GM21619 (cell line): ENCODE results near the gene CRYGN.

Experiments
- ATAC-seq: cut with Tn5 transposase; IDR thresholded peaks from one replicate; pipeline ENCODE4 v1.9.1; 2021; ENCODE audit not compliant: unreplicated experiment

CRYGN gene

DNA sequence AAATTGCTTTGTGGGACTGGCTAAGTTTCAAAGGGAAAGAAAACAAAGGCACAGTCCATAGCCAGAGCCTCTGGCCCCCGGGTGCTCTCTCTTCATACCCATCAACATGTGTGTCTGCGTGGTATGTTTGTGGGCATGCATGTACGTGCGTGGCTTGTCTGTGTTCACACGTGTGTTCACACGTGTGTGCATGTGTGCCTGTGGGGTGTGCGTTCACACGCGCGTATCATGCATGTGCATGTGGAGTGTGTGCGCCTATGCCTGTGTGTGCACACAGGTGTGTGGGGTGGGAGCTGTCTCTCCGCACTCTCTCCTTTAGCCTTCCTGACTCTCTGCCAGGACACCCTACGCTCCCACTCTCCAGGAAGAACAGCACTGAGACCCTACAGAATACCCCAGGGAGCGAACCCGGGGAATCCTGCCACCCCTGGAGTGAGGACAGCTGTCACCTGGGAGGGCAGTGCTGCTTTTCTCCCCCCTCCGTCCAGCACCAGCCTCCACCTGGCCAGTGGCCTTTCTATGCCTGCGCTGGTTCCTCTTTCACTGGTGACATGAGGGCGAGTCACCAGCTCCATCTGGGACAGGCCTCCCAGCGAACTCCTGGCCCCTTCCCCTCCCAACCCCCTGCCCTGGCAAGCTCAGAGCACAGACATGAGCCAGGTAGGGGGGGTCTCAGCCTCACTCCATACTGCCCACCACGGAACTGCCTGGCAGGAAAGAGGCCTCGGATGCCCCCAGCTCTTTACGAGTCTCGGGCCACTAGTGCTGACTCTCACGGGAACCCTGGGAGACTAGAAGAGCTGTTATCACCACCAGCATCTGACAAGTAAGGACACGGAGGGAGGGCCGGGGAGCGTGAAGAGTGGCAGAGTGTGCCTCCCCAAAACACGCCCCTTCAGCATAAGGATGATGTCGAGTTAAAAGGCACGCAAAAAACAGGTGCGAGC, 46.6 kb downstream of the CRYGN start:
- ATAC-seq = no peak

DNA sequence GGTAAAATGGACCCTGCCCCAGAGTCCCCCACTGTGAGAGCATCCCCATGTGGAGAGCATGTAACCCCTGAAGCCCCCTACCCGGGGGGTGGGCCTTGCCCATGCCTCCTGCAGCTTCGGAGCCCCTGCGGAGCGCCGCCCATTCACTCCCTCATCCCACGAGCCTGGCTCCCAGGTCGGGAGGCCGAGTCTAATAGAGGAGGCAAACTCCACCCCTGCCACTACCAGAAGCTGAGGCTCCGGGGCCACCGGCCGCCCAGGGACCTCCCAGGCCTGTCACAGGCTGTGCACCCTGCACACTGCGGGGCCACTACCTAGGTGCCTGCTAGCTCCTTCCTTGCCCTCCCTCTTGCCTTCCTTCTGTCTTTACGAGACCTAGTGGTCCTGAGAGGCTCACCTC, 47.5 kb downstream of the CRYGN start:
- no peak for ATAC-seq

DNA sequence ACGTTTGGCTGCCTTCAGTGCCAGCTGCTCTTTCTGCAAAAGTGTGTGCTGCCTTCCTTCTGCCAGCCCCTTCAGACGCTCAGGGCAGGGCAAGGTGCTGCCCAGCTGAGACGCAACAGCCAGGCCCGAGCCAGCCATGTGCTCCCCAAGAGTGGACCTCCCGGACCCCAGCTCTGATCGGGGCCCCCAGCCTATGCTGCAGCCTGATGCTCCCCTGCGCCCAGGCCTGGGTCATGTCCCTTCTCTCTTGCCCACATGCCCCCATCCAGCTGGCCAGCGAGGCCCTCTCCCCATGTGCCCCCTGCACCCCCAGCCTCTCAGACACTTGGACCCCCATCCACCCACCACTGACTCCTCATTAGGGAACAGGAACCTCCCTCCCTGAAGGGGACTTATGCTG, 47.9 kb downstream of the CRYGN start:
- no peak for ATAC-seq

DNA sequence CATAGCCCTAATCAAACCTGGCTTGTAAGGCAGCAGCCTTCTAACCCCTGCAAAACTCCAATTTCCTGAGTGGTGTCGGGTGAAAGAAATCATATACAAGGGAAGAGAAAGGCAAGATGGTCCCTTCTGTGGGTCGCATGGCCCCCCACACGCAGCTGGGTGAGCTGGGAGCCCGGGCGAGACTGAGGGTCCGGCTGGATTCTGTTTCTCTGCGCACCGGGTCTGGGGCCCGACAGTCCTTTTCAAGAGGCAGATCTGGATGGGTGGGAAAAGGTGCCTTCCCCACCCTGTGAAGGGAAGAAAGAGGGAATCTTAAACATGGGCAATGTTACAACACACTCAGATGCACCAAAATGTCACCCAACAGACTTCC, 48.6 kb downstream of the CRYGN start:
- no peak for ATAC-seq

DNA sequence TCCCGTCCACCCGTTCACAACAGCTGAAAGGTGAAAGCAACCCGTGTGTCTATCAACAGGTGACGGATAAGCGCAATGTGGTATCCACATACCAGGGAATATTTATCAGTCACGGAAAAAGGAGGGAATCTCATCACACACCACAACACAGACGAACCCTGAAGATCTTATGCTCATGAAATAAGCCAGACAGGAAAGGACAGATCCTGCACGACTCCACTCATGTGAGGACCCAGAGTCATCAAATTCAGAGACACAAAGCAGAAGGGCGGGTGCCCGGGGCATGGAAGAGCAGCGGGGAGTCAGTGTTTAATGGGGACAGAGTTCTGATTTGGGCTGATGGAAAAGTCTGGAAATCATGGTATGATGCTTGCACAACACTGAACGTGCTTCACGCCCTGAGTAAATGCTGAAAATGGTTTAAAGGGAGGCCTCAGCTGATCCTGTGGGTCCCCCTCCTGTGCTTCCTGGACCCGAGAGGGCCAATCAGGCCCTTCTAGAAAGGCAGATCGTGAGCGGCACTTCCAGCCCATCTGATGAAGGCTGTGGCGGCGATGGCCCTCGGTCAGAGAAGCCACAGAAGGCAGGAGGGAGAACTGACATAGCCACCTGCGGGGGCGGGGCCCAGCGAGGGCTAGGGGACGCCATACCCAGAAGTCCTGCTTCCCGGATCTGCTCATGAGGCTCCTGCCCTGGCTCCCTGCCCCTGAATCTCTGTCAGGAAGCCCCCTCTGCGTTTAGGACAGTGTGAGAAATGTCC, 49.2 kb downstream of the CRYGN start:
- ATAC-seq = no peak

DNA sequence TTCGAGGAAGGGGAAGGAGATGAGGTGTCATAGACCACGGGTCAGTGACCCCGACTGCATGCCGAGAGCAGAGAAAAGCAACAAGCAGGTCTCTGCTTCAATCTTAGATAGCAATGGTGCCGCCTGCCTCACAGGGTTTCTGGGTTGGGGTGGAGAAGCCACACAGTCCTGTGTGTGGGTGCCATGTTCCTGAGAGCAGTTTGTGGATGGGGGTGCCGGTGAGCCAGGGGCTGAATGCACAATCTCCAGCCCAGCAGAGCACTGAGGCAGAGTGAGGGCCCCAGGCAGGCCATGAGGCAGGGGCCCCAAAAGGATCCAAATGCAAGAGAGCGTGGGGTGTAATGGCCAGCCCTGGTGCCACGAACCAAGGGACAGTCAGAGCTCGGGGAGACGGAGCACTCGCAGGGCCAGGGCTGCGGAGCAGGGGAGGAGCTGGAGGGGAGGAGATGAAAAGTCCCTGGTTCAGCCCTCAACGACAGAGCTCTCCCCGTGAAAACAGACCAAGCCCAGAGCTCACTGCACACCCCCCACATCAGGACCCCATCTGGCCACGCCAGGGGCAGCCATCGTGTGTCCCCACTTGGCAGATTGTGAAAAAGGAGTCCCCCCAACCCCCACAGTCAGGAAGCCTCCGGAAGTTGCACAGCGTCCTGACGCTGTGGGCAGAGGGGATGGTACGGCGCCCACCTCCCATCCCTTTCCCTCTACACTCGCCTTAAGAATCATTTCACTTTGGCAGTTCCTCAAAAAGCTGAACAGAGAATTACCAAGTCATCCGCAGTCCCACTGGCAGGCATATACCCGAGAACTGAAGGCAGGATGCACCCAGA, 50.0 kb downstream of the CRYGN start:
- no peak for ATAC-seq

DNA sequence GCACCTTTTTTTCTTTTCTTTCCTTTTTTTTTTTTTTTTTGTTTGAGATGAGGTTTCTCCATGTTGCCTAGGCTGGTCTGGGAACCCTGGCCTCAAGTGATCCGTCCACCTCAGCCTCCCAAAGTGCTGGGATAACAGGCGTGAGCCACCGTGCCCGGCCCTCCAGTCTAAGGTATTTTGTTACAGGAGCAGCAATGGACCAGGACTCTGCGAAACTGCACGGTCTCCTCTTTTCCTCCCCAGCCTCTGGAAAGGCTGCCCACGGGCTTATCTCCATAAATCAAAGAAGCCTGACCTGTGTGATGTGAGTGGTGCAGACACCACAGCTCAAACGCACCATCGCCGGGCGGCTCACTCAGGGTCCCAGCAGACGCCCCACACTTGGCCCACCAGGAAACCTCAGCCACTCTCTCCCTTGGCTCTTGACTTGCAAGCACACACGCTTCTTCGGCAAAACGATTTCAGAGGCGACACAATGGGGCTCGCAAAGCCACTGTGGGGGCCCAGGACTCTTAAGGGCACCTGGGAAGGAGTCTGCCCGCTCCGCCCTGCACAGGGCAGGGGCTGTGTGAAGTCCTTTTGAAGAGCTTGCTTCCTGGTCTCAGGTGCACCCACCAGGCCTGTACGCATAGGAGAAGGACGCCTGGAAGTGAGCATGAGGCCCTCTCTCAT, 50.7 kb downstream of the CRYGN start:
- no peak for ATAC-seq

DNA sequence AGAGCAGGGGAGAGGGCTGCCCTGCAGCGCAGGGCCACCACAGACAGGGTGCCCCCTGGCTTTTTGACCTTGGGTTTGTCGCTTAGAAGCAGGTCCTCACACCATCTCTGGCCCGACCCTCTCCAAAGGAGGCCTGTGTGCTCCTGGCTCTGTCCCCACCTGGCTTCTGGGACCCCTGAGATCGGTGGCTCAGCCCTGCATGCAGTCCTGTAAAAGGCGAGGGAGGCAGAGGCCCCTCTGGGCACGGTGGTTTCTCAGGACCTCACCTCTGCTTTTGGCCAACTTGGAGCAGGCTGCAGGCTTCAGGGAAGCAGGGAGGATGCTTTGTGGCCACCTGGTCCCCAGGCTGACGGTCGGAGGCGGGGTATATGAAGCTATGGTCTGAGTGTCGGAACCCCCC, 51.5 kb downstream of the CRYGN start:
- ATAC-seq = no peak

DNA sequence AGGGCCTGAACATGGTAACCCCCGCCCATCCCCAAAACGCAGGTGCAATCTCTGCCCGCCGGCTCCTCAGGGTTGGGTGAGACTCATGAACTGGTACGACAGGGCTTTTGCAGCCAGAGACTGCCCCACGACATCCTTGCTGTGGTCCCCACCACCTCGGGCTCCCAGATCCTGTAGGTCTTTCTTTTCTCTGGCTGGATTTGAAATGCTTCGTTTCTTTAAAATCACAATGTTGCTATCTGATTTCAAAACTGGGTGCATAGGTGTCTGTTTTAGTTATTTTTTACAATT, 52.0 kb downstream of the CRYGN start:
- ATAC-seq = no peak

DNA sequence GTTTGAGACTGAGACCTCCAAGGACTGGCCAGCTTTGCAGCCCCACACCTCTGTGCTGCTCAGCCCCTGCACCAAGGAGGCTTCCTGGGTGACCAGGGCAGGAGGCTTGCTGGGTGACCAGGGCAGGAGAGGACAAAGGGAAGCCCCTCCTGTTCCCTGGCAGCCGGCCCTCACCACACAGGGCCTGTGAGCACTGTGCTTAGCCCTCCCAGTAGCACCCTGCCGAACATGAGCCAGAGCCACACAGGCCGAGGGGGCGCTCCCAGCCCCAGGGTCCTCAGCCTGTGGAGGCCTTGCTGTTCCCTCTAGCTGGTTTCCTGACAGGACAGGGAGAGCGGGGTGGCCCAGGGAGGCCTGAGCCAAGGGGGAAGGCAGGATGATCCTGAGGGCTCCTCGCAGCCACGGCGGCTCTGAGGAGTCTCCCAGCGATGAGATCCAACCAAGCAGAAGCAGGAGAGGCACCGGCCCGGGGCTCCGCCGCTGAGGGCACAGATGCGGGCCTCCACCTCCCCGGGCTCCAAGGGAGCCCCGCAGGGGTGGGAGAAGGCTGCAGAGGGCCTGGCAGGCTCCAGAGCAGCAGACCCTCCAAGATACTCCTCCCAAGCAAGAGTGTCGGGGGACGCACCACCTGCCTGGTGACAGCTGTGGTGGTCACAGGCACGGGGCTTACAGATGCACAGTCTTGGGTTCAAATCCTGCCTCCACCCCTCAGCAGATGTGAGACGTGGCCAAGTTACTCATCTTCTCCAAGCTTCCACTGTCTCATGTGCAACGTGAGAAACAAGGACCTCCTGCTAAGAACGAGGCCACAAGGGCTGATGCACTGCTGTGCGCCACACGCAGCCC, 52.6 kb downstream of the CRYGN start:
- ATAC-seq = no peak

DNA sequence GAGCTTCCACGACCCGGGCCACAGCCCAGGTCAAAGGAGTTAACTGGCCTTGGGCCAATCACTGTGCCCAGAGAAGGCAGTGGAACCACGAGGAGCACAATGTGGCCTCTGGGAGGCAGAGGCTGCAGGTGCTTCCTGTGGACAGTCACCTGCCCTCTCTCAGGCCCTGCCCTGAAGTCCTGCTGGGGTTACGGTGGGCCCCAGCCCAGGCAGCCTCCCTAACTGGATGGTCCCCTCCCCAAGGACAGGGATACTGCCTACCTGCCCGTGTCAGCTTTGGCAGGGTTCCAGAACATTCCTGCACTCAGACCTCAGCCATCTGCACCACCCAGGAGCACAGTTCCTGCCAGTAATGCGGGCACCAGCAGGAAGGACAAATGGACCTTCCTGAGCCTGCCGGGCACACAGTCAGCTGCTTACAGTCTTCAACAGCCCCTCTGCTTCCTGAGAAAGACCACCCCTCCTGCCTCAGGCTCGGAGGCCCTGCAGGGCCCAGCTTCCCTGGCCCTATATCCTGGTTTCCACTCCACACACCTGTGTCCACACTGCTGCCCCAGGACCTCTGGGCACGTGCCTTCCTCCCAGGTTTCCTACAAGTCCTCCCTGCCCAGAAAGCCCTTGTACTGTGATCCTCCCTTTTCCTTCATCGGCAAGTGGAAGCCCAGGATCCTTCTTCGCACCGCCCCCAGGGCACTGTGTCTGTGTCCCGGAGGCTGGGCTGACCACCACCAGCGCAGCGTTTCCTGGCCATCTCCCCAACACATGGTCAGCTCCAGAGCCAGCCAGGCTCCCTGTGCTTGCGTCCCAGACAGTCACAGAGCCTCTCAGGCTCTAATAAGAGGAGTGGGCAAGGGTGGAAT, 53.4 kb downstream of the CRYGN start:
- no peak for ATAC-seq

DNA sequence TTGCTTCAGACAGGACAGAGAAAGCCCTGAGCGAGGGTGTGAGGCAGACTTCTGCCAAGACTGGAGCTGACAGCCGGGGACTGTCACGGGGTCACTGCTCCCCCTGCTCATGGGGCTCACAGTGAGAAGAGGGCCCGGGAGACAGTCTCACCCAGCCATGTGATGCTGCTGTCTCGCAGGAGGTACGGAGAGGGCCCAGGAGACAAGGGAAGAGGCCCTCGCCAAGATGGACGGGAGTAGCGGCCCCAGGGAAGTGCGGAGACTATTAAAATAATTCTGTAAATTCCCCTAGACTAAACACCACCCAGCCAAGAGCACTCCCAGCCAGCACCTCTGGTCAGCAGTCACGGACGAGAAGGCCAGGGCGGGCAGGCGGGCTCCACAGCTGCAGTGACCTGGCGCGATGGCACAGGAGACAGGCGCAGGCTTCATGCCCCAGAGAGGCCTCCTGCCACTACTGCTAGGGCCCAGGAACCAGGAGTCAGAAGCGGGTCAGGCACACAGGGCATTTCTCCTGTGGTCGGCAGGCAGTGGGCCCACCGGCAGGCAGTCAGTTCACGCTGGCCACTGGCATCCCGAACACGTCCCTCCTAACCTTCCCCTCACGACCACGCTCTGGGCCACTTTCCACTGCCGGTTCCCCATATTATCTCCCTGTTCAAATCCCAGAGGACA, 54.2 kb downstream of the CRYGN start:
- no peak for ATAC-seq

DNA sequence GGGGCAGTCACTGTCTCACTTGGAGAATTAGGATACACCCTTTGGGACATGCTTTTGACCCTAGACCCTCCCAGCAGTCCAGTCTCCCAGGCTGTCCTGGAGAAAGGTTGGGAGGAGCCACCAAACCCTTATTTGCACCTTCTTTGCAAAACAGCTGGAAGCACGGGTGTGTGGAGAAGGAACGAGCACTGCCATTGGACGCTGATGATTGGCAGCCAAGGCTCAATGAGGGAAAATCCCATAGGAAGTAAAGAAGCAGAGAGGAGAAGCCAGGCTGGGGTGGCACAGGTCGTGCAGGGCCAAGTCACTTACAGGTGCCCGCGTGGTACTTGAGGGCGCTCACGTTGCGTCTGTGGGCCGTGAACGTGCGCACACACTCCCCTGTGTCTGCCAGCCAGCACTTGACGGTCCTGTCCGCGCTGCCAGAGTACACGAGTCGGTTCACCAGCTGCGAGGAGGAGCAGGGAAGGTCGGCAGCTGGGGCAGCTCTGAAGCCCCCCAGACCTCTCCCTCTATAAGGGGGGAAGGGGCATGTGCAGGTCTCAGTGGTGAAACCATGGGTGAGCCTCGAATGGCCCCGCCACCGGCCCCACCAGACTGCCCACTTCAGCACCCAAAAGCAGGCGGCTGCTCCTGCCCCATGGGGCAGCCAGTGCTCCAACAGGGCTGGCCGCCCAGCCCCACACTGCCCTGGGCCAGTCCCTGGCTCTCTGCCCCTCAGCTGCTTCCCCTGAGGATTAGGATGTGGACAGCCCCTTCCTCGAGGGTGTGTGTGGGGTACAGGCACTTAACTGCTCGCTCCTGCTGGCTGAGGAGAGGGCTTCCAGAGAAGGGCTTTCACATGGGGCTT, 54.9 kb downstream of the CRYGN start:
- no peak for ATAC-seq

DNA sequence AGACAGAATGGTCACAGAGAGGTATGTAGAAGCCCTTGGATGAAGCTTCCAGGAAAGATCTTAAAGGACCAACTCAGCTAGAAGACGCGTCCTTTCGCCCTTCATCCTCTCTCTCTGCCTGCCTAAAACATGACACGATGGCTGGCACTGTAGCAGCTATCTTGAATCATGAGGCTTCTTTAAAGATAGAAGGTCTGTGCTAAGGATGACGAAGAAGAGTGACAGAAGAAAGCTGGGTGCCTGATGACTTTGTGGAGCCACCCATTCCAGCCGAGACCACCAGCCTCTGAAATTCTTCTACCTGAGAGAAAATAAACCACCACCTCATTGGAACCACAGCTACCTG, 55.6 kb downstream of the CRYGN start:
- ATAC-seq = no peak

DNA sequence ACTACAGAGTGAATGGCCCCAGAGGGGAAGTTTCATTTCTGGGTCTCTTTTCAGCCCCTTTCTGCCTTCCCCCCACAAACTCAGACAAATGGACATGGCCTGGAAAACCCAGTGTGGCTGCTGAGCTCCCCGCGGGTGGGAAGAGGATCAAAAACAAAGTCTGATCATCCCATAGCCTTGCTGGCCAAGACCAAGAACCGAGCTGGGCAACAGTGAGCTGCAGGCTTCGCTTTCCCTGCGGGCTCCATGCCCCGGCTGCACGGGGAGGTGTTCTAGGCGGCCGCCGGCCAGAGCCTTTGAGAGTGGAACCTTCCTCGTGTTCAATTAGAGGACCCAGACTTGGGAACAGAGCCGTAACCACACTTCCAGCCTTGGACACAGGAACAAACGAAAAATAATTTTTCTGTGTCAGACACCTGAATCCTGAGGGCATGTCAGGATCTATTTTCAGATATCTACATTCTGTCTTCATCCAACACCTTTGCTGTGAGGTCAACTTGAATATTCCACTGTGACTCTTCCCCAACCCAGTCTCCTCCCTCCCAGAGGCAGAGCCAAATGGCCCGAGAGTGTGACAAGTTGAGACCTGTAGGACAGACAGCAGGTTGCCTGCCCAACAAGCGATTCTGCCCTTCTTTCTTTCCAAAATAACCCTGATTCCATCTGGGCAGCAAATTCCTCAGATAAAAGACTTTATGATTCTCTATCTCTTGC, 56.1 kb downstream of the CRYGN start:
- no peak for ATAC-seq

DNA sequence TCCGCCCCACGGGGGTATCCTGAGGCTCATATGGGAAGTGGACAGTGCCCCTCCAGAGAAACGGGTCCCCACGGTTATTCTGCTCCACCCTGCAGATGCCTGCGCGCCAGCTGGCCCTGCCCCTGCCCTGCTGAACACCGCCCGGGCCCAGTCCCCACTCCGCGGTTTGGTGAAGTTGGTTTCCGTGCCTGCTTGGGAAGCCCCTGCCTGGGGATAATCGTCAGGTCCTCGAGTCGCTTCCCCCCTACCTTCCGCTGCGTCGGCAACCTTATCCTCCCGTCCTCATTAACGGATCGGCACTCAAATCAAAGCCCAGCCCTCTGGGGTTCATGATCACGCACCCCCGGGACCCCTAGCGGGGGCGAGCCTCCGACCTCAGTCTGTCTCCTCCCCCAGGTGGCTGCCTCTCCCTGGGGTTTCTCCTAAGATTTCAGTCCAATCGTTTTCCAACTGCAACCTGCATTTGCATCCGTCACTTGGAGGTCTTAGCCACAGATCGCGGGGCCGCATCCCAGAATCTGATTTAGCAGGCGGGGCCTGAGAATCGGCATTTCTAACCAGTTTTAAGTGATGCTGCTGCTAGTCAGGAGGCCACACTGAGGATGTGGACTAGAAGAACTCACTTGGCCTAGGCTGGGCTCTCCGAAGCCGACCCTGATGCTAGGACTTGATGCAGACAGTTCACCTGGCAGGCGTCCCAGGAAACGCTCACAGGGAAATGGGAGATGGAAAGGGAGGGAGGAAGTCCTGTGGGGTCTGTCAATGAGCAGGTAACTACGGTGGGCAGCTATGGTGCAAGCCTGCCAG, 57.7 kb downstream of the CRYGN start:
- ATAC-seq = no peak
